ENCODE results near the gene SCGB1C2.
"Not testable (repeated sequence)": the region's sequence is repeated elsewhere in the genome, so short reads cannot be mapped to it uniquely, and the experiment has no call there.

SCGB1C2 gene

DNA sequence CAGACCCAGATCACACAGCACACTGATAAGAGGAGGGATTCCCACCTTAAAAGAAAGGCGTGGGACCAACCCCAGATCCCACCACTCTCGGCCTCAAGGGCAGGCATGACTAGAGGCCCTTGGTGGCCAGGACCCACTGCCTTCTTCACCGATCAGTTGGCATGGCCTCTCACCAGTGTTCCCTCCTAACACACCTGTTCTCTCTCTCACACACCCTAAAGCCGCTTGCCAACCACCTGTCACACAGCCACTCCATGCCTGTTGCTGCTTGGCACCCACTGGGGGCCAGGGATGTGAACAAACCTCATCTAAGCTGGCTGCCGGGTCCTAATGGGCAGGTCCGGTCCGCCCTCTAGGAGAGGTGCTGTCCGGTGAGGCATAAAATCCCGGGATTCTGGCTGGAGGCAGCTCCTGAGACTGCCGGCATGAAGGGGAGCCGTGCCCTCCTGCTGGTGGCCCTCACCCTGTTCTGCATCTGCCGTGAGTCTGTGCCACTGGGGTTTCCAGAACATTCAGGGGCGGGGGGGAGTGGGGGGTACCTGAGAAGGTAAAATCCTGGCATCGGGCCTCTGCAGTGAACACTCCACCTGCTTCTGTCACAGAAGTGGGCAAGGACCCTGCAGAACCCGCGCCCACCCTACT, at the start of gene SCGB1C2:
SCGB1C2 (plus strand) TSS at position 404 of the 642 bp plus-strand sequence; CDS start at position 426, 22 bp downstream.
- not testable (repeated sequence) for DNase-seq

GRCh38 chr17:113111-113510, 24.3 kb upstream of the SCGB1C2 start:
- DNase-seq: not testable (repeated sequence)

GRCh38 chr17:118339-118917, 18.9 kb upstream of the SCGB1C2 start:
- peak; percentile 57 to 58 for DNase-seq

DNA sequence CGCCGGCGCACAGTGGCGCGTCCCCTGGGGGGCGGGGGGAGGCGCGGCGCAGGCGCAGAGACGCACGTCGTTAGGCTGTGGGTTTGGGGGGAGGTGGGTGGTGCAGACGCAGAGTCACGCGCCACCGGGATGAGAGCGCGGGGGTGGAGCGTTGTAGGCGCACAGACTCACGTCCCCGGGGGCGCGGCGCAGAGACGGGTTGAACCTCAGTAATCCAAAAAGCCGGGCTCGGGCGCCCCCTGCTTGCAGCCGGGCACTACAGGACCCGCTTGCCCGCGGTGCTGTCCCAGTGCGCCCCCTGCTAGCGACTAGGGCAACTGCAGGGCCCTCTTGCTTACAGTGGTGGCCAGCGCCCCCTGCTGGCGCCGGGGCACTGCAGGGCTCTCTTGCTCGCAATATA, 3.4 kb upstream of the SCGB1C2 start:
- not testable (repeated sequence) for DNase-seq

DNA sequence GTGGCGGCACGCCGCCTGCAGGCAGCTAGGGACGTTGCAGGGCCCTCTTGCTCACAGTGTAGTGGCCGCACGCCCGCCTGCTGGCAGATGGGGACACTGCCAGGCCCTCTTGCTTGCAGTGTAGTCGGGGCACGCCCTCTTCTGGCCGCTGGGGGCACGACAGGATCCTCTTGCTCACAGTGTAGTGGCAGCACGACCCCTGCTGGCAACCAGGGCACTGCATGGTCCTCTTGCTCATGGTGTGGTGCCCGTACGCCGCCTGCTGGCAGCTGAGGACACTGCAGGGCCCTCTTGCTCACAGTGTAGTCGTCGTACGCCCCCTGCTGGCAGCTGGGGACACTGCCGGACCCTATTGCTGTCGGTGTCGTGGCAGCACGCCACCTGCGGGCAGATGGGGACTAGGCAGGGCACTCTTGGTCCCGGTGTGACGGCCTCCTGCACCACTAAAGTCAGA, 3.0 kb upstream of the SCGB1C2 start:
- DNase-seq: not testable (repeated sequence)

- DNase-seq: not testable (repeated sequence)
These were observed 2.3 kb upstream of the SCGB1C2 start for GRCh38 chr17:135022-135421.

GRCh38 chr17:135895-136294, 1.5 kb upstream of the SCGB1C2 start:
- DNase-seq: not testable (repeated sequence)

DNA sequence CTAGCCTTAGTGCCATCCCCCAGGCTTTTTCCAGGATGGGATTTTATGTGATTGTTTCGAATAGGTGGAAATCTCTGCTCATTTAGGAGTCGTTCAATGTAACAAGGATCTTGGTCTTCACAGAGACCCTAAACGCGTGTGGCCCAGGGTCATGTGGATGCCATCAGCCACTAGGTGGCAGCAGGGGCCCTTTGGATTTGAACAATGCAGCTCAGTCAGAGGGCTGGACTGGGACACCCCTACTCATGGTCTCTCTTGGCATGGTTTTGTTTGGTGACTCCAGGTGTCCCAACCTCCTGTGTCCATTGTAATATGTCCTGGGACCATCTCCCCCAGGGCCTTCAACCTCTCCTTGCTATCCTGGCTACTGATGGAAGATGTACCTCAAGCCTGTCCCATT, 838 bp upstream of the SCGB1C2 start:
- peak; percentile 74 to 78 for DNase-seq

- not testable (repeated sequence) for DNase-seq
These were observed 2.2 kb downstream of the SCGB1C2 start for GRCh38 chr17:139401-140205.

GRCh38 chr17:142102-142661, 4.8 kb downstream of the SCGB1C2 start:
- no peak for DNase-seq

GRCh38 chr17:142876-143784, 5.8 kb downstream of the SCGB1C2 start:
- DNase-seq: no peak

- peak; percentile 78 to 84 for DNase-seq
These were observed 6.5 kb downstream of the SCGB1C2 start for GRCh38 chr17:143785-144281.

DNA sequence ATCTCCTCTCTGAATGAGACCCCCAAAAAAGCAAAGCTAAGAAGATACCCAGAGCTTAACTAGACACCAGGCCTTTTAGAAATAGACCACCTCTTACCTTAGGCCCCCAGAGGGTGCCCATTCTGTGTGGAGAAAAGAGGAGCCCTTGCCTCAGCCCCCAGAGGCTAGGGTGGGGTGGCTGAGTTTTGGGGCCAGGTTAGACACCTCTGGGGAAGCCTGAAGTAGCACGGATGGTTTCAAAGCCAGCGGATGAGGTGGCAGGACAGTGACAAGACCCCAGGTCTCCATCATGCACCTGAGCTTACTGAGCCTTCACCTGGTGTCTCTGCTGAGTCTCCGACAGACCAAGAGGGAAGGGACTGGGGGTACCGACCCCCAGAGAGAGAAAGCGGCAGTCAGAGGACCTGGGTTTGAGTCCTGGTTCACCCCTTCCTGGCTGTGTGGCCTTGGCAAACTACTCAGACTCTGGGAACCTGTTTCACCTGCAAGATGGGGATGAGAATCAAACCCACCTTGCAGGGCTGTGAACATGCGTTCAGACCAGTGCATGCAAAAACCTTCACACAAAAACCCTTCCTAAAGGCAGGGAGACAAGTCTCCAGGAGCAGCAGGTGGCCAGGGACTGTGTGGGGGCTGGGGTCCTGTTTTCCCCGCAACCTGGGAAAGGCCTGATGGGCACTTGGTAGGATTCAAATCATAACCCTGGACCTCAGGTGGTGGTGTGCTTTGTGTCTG, 7.7 kb downstream of the SCGB1C2 start:
- DNase-seq: no peak

DNA sequence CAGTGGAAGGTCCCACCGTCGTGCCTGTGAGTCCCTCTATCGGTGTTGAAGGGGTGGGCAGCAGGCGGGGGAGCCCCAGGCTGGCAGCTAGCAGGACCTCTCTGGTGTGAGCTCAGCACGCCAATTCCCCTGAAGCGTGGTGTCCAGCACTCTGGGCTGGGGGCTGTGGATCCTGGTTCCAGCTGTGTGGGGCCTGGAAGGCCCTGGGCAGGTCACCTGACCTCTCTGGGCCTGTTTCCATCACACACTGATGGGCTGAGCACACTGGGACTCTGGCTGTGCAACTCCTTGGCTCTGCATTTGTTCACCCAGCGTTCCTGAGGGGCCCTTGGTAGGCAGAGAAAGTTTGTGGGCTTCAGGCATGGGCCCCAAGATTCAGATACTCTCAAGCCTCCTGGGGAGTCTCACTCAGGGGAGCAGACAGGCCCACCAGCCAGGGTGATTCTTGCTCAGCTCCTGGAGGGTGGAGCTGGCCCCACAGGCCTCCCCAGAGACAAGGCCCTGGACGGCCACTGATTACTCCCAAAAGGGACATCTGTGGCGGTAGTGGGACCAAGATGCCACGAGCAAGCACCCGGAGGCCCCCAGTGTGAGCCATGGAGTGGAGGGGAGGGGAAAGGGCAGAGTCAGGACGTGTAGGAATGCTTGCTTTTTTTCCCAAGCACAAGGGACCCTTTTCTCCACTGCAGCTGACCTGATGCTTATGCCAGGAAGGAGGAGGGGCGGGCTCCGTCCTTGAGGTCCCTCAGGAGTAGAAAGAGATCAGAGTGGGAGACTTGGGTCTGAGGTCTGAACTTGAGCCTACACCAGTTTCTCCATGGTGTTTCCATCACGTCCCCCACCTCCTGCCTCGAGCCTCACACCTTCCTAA, 8.5 kb downstream of the SCGB1C2 start:
- DNase-seq: no peak

DNA sequence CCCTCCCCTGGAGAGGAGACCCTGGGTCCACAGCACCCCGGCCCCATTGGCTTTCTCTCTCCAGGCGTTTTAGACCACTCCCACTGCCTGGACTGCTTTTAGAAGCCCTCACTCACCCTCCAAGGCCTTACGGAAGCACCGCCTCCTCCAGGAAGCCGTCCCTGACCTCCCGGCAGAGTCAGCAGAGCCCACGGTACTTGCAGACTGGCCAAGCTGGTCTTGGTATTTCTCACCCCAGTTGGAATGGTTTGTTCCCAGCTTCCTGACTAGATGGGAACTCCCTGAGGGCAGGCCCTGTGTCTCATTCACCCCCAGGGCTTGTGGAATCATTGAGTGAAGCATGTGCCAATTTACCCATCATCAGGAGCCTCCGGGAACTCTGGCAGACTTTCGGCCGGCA, 9.2 kb downstream of the SCGB1C2 start:
- DNase-seq: no peak

DNA sequence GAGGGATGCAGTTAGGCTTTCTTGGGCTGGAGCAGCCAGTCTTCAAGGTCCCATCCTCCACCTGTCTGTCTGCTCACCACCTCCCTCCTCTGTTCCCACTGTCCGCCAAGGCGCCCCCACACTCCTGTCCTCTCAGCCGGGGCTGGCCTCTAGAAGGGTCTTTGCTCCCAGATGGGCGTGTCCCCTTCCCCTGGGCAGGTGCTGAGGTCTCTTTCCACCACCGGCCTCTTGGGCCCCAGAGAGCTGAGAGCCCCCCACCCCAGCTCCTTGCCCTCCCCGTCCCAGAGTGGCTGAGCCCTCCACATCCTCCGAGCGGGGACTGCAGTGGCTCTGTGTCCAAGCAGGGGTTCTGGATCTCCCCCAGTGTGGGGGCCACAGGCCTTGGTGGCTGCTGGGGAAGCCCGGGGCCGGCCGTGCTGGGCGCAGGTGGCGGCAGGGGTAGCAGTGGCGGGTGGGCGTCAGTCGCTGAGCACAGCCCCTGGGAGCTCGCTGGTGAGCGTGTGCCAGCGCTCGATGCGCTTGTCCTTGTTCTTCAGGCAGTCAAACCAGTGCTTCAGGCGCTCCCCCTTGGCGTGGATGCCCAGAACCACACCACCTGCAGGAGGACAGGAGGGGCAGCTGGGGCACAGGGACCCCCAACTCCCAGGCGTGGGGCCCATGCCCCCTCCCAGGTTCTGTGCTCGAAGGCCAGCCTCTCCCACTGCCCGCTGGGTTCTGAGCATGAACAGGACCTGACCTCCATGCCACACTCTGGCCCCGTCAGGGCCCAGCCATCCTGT, 9.8 kb downstream of the SCGB1C2 start:
- no peak for DNase-seq

DNA sequence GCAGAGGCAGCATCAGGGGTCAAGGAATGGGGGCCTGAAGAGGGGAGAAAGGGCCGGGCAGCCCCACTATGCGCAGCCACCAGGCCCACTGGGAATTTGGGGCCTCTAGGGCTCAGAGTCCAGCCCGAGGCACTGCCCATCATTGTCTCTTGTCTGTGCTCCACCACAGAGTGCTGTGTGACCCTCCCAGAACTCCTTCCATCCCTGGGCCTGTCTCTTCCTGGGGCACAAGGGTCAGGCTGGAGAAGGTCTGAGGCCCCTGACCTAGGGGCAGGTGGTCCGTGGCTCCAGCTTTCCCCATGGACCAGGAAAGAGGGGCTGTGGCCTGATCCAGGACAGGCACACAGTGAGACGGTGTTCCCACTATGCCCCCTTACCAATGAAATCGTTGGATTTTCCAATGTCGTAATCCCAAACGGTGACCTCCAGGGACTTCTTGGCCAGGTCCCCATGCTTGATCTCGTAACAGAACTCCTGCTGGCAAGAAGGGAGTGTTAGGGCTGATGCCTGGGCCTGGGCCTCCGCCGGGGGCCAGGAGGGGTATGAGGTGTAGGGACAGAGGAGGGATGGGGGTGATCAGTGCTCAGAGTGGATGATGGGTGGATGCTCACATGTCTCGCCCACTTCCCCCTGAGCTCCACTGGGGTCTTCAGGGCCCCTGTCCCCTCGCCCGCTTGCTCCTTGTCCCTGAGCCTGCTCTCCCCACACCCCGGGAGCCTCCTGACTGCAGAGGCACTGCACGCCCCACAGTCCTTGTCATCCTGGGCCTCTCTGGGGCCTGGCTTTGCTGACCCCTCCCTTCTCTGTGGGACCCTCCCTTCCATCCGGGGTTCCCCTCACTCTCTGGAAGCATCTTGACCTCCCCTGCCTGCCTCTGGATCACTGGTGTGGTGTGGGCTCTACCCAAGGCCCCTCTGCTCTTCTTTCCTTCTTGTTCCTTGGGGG, 10.7 kb downstream of the SCGB1C2 start:
- no peak for DNase-seq

GRCh38 chr17:148757-149156, 11.4 kb downstream of the SCGB1C2 start:
- DNase-seq: no peak
